ENCODE results near the gene CPM.
"Not testable (repeated sequence)": the region's sequence is repeated elsewhere in the genome, so short reads cannot be mapped to it uniquely, and the experiment has no call there.

Gene CPM

DNA sequence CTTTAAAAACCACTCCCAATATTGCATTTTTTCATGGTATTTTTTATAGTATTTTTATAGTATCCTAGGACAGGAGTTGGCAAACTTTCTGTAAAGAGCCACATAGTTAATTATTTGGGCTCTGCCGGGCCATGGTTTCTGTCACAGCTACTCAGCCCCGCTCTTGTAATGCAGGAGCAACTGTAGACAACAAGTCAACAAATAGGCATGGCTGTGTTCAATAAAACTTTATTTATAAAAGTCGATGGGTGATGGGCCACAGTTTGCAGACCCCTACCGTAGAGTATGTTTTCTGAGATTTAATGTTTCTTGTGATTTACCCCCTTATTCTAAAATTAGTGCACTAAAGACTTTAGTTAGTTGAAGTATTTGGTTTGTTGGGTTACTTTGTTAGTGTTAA is 99.5 kb downstream of the CPM start:
- FAIRE-seq (no peak), DNase-seq (ENCODE audit: insufficient read length, low spot score) (no peak)

DNA sequence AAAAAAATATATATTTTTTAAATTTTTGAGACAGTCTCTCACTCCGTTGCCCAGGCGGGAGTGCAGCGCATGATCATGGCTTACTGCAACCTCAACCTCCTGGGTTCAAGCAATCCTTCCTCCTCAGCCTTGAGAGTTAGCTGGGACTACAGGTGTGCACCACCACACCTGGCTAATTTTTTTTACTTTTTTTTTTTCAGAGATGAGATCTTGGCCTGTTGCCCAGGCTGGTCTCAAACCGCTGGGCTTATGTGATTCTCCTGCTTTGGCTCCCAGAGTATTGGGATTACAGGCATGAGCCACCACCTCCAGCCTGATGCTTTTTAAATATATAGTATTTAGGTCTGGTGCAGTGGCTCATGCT is 100.5 kb downstream of the CPM start:
- FAIRE-seq (no peak), DNase-seq (ENCODE audit: insufficient read length, low spot score) (no peak)

DNA sequence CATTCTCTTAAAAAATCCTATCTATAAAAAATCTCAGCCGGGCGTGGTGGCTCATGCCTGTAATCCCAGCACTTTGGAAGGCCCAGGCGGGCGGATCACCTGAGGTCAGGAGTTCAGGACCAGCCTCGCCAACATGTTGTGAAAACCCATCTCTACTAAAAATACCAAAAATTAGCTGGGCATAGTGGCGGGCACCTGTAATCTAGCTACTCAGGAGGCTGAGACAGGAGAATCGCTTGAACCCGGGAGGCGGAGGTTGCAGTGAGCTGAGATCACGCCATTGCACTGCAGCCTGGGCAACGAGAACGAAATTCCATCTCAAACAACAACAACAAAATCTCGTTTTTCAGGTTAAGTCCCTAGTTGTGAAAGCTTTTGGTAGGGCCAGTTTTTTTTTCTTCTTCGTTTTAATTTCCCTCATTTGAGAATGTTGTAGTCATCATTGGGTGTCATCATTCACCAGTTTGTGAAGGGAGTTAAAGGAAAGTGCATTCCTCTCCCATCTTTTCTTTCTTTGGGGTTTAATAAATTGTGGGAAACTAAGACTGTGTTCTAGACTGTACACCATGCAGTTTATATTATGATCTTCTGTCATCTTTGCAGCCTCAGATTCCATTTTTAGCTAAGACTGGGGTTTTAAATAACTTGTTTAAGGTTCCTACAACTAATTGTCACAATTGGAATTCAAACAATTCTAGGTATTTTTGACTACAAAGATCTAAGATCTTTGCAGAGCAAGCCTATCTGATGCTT is 101.0 kb downstream of the CPM start:
- FAIRE-seq: no peak

DNA sequence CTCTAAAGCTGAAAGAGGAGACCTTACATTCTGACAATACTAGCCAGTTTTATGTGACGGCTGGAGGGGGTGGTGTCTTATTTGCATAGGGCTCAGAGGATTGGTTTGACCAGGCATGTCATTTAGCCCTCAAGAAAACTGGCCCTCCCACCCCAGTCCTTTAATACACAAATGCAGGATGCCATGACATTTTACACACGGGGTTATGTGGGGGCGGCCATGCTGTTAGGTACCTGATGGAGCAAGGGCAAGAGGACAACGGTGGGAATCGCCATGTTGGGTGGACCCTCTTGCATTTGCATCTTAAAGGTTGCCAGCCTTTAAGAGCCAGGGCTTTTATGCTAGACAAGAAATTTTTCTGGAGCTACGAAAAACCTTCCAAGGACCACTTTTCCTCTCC is 101.7 kb downstream of the CPM start:
- FAIRE-seq (no peak), DNase-seq (ENCODE audit: insufficient read length, low spot score) (no peak)

More for the DNA sequence above, 101.0 kb downstream of the CPM start:
- no peak for DNase-seq (ENCODE audit: insufficient read length, low spot score)

DNA sequence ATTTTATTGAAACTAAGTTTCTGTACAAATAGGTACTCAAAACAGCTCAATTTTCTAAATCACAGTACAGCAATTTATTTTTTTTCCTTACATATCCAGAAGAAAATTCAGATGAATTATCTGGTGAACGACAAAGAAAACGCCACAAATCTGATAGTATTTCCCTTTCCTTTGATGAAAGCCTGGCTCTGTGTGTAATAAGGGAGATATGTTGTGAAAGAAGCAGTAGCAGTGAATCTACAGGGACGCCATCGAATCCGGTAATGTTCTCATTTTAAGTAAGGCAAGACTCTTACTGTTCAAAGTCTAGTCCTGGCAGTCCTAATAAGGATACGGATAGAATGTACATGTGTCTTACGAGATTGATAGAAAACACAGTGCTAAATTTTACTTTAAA is 104.3 kb downstream of the CPM start:
- FAIRE-seq: no peak
- DNase-seq (ENCODE audit: insufficient read length, low spot score): no peak

DNA sequence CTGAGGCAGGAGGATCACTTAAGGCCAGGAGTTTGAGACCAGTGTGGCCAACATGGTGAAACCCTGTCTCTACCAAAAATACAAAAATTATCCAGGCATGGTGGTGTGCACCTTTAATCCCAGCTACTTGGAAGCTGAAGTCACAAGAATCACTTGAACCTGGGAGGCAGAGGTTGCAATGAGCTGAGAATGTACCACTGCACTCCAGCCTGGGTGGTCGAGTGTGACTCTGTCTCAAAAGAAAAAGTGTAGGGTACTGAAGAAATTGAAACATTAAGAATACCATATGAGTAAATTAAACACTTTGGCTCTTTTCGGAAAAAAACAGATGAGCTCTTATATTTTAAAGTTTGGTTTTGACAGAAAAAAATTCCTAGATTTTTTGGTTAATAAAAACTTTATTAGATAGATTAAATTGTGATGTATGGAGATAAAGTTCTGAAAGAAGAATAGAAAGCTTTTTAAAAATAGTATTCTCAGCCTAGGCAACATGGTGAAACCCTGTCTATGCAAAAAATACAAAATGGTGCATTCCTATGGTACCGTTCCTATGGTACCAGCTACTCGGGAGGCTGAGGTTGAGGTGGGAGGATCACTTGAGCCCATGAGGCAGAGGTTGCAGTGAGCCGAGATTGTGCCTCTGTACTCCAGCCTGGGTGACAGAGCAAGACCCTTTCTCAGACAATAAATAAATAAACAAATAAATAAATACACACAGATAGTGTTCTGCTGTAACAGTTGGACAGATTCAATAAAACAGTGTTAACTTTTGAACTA is 104.9 kb downstream of the CPM start:
- no peak for DNase-seq (ENCODE audit: insufficient read length, low spot score)
- FAIRE-seq: no peak

DNA sequence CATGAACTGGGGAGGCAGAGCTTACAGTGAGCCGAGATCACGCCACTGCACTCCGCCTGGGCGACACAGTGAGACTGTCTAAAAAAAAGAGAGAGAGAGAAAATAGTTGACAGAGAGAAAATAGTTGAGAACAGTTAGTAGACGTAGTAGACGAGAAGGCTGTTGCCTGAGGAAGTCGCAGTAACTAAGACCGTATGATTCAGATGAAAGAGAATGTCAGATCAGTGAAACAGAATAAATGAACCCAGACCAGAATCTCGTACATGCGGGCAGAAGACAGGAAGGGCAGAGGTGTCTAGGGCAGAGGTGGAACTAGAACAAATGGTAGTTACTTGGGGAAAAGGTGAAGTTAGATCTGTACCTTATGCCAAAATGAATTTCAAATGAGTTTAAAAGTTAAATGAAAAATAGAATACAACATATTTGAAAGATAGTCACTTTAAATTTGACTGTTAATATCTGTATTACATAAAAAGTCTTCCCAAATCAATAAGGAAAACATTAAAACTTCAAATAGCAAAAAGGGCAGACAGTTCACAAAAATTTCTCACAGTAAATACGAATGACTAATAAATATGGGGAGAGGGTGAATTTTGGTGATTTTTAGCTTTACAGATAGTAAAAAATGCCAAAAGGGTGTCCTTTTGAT is 107.3 kb downstream of the CPM start:
- DNase-seq (ENCODE audit: insufficient read length, low spot score) (no peak), FAIRE-seq (no peak)

DNA sequence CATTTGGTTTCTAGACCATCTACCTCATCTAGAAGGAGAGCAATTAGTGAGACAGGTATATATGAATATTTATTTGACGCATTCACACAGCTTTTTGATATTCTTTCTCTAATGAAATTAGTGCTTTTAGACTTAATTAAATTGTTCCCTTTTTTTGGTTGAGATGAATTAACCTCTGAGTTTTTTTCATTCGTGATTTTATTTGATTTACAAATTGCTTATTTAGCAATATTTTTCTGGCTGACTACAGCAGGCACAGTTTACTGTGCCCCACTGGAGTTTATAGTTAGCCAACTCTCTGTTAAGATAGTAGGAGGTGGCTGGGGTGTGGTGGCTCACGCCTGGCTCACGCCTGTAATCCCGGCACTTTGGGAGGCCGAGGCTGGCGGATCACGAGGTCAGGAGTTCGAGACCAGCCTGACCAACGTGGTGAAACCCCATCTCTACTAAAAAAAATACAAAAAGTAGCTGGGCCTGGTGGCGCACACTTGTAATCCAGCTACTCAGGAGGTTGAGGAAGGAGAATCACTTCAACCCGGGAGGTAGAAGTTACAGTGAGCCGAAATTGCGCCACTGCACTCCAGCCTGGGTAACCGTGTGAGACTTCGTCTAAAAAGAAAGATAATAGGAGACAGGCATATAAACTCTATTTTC is 108.2 kb downstream of the CPM start:
- FAIRE-seq (no peak), DNase-seq (ENCODE audit: insufficient read length, low spot score) (no peak)

DNA sequence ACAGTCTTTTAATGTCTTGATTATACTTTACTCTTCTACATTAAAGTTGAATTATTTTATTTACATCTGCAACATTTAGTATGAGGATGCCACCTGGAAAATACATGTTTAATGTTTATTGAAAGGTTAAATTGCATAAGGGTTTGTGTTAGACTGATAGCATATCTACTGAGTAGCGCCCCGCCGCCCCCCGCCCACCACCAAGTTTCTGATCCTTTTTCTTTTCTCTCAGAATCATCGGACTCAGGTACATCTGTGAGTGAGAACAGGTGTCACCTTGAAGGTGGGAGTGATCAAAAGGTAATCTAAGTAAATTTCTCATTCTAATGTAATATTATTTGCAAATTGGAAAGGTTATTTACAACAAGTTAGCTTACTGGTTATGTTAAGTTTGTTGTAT is 108.8 kb downstream of the CPM start:
- DNase-seq (ENCODE audit: insufficient read length, low spot score): no peak
- no peak for FAIRE-seq

DNA sequence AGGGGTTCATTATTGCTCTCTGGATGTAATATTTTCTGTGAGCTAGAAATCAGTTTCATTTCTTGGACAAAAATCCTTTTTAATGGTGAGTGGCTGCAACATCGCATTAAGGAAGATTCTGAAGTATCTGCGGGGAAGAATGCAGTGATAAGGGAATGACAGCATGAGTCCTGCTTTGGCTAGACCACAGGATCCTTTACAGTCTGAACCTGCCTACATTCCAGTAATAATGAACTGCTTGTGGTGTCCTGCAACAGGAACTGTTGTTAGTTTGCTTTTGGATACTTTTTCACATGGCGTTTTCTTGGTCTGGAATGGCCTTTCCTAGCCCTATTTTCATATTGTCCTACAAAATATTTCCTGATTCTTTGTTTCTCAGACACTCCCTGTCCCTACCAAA is 109.3 kb downstream of the CPM start:
- DNase-seq (ENCODE audit: insufficient read length, low spot score): no peak
- FAIRE-seq: no peak

DNA sequence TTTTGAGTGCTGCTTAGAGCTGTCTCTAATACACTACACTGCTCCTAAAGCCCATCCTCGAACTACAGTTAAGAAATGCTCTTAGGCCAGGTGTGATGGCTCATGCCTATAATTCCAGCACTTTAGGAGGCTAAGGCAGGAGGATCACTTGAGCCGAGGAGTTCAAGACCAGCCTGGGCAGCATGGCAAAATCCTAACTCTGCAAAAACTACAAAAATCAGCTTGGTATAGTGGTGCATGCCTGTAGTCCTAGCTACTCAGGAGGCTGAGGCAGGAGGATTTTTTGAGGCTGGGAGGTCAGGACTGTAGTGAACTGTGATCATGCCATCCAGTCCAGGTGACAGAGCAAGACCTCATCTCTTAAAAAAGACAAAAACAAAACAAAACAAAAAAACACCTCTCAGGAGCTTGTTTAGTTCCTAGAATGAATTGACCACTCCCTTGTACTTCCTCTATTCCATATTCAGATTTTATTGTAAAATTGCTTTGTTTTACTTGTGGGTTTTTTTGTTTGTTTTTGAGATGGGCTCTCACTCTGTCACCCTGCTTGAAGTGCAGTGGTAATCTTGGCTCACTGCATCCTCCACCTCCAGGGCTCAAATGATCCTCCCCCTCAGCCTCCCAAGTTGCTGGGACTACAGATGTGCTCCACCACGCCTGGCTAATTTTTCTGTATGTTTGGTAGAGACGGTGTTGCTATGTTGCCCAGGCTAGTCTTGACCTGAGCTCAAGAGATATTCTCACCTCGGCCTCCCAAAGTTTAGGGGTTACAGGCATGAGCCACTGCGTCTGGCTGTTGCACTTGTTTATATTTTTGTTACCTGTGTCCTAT is 111.4 kb downstream of the CPM start:
- no peak for DNase-seq (ENCODE audit: insufficient read length, low spot score)
- FAIRE-seq: no peak

DNA sequence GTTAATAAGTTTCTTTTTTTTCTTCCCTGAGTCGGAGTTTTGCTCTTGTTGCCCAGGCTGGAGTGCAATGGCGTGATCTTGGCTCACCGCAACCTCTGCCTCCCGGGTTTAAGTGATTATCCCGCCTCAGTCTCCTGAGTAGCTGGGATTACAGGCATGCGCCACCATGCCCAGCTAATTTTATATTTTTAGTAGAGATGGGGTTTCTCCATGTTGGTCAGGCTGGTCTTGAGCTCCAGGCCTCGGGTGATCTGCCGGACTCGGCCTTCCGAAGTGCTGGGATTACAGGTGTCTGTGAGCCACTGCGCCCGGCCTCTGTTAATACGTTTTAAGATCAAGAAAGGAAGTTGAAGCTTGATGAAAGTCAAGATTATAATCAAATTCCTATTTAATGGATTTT is 113.5 kb downstream of the CPM start:
- not testable (repeated sequence) for DNase-seq (ENCODE audit: insufficient read length, low spot score)

DNA sequence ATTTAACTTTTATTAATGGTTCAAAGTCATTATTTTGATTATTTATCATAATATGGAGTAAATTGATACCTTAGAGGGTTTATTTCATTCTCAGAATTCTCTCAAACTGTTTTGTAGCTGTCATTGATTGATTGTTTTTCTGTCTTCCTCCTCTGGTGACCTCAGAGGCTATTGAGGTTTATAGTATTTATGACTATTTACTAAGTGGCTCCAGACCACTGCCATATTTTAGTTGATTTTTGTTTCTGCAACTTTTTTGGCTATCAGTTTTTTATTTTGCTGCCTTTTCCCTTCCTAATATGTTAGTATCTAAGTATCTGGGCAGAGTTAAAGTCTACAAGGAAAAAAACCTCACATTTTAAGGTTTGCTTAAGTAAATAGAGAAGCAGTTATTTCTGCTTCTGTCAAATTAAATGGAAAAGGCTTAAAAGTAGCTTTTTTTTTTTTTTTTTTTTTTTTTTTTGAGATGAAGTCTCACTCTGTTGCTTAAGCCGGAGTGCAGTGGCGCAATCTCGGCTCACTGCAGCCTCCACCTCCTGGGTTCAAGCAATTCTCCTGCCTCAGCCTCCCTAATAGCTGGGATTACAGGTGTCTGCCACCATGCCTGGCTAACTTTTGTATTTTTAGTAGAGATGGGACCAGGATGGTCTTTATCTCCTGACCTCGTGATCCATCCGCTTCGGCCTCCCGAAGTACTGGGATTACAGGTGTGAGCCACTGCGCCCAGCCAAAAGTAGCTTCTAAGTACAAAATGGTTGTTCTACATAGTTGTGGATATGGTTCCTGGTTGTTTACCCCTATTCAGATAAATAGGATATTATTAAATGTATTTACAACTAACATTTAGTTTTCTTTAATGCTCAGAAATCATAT is 116.8 kb downstream of the CPM start:
- FAIRE-seq (no peak), DNase-seq (ENCODE audit: insufficient read length, low spot score) (no peak)

More for the DNA sequence above, 113.5 kb downstream of the CPM start:
- FAIRE-seq: not testable (repeated sequence)

DNA sequence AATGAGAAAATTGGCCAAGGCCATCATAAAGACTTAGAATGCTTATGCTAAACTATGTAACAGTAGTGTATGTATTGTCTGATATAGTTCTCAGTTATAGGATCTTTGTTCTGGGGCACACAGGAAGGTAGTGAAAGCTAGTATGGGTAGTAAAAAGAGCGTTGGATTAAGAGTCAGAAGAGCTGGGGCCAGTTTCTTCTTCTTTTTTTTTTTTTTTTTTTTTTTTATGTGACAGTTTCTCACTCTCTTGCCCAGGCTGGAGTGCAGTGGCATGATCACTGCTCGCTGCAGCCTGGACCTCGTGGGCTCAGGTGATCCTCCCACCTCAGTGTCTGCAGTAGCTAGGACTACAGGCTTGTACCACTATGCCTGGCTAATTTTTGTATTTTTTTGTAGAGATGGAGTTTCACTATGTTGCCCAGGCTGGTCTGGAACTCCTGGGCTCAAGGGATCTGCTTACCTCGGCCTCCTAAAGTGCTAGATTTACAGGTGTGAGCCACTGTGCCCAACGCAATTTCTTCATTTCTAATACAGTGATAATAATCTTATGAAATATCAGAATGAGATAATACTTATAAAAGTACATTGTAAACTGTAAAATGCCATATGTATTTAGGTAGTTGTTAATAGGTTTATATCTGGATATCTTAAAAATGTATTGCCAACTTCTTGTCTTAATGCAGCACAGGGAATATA is 117.6 kb downstream of the CPM start:
- no peak for FAIRE-seq
- no peak for DNase-seq (ENCODE audit: insufficient read length, low spot score)

DNA sequence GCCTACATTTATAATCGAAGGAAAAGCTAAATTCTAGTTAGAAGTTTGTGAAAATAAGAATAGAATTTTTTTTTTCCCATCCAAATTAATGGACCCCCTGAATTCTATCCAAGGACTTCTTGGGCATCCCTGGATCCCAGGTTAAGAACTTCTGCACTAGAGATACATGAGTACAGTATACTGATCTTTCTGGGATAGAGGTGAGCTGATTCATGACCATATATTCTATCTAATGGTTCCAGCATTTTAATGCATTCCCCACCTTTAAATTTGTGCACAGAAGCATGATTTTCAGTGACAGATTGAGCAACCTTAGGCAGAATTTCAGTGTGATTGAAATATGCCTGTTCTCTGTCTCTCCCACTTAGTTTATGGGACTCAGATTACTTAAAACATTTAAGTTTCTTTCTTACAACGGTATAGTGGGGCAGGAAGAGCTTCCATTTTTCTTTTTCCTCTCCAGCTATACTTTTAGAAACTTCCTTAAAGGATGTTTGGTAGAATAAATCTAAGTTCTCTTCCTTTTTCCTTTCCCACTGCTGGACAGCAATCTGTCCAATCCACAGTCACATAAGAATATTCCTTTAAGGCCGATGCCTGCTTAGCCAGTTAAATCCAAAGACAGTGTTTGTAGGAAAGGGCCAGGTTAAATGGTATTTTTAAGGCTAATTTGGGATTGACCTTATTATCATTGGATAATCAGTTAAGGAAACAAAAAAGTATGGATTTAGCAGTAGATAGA is 118.3 kb downstream of the CPM start:
- no peak for DNase-seq (ENCODE audit: insufficient read length, low spot score)
- FAIRE-seq: no peak

DNA sequence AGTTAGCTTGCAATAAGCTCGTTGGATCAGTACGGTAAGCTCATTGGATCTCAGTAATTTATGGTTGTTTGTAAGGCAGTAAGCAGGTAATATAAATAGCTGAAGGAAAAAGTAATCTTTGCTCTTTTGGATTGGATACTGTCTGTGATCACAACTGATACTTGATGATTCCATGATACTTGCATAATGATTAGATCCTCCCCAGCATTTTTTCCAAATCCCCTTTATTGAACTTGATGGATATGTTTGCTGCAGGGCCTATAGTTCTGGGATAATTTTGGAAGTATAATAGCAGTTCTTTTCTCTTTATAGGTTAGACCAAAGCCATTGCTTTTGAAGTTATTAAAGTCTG is 119.8 kb downstream of the CPM start:
- DNase-seq (ENCODE audit: insufficient read length, low spot score) (no peak), FAIRE-seq (no peak)

DNA sequence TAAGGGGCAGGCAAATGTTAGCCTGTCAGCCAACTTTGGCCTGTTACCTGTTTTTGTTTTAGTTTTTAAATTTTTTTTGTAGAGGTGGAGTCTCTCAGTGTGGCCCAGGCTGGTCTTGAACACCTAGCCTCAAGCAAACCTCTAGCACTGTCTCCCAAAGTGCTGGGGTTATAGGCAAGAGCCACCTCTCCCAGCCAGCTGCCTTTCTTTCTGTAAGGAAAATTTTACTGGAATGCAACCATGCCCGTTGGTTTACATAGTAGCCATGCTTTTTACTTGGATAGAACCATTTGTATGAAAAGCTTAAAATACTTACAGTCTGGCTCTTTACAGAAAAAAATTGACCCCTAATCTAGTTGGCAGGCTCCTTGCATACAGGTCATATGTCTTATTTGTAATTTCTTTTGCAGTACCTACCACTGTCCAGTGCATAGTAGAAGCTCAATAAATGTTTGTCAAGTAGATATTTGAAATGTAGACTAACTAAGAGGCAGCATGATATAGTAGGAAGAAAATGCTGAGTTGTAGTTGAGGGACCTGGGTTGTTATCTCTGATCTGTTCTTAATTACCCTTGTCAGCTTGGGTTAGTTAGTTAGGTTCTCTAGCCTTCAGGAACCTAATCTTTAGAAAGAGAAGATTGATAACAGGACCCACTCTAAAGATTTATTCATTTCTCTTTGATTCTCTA is 120.3 kb downstream of the CPM start:
- no peak for FAIRE-seq
- DNase-seq (ENCODE audit: insufficient read length, low spot score): no peak

DNA sequence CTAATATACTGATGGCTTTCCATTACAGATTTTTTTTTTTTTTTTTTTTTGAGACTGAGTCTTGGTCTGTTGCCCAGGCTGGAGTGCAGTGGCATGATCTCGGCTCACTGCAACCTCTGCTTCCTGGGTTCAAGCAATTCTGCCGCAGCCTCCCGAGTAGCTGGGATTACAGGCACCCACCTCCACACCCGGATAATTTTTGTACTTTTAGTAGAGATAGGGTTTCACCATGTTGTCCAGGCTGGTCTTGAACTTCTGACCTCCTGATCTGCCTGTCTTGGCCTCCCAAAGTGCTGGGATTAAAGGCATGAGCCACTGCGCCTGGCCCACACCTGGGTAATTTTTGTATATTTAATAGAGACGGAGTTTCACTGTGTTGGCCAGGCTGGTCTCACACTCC is 121.4 kb downstream of the CPM start:
- FAIRE-seq; DNase-seq (ENCODE audit: insufficient read length, low spot score): not testable (repeated sequence)

Measured in HTR-8/SVneo (cell line).